IMR-90 (cell line): ENCODE results near the gene CPLX4. TPM values are rescaled to one million over a fixed set of nuclear protein-coding genes. Genes with fewer than 3 reads are reported as not detected.

Source experiments
- ATAC-seq: fragments of 200-7000 bp; cut with Tn5 transposase; 2 replicates; pipeline ENCODE4 v1.9.1; 2020; ENCODE audit warnings: low read depth, mild to moderate bottlenecking, moderate library complexity
- BruUV-seq: library from RNA; stranded (reverse); fragments of 400-500 nt; replicated peaks from 2 replicates; lab custom pipeline; 2021; lab: Mats Ljungman, UMichigan
- CTCF ChIA-PET: fragments of 300-600 bp; formaldehyde crosslinking; extraction: SDS; loops from one replicate; lab custom pipeline; 2021; ENCODE audit warnings: antibody characterized with exemption; lab: Yijun Ruan, JAX
- POLR2A ChIA-PET: fragments of 300-600 bp; sonication (Branson Sonifier 250); formaldehyde crosslinking; loops from one replicate; lab custom pipeline; 2022; ENCODE audit warnings: antibody characterized with exemption; ENCODE audit not compliant: unreplicated experiment; lab: Charles Lee
- DNase-seq: peaks from one replicate; pipeline ENCODE4 v3.0.0; 2013
- H2AFZ ChIP-seq: replicated peaks from 2 replicates; pipeline ENCODE3; 2013; ENCODE audit warnings: low read length, mild to moderate bottlenecking; ENCODE audit not compliant: poor library complexity
- H2AK5ac ChIP-seq: 2 replicates; pipeline ENCODE4 v1.6.1; 2013; ENCODE audit warnings: low read depth, low read length, inconsistent platforms
- H2AK9ac ChIP-seq: replicated peaks from 2 replicates; pipeline ENCODE3; 2013; ENCODE audit warnings: mild to moderate bottlenecking, low read depth, low read length, moderate library complexity; ENCODE audit not compliant: poor library complexity
- H2BK120ac ChIP-seq: 2 replicates; pipeline ENCODE4 v1.6.1; 2013; ENCODE audit warnings: low read depth, low read length, inconsistent platforms
- H2BK15ac ChIP-seq: 3 replicates; pipeline ENCODE4 v1.6.1; 2013; ENCODE audit warnings: low read depth, low read length, inconsistent platforms
- H2BK20ac ChIP-seq: 2 replicates; pipeline ENCODE4 v1.6.1; 2013; ENCODE audit warnings: low read depth, mild to moderate bottlenecking, inconsistent platforms, low read length, moderate library complexity
- H2BK5ac ChIP-seq: 2 replicates; pipeline ENCODE4 v1.6.1; 2013; ENCODE audit warnings: mild to moderate bottlenecking, low read depth, low read length, inconsistent platforms; ENCODE audit not compliant: poor library complexity, severe bottlenecking
- H3K14ac ChIP-seq: replicated peaks from 2 replicates; pipeline ENCODE4 v1.6.1; 2013; ENCODE audit warnings: low read depth, low read length, inconsistent platforms
- H3K18ac ChIP-seq: 2 replicates; pipeline ENCODE4 v1.6.1; 2013; ENCODE audit warnings: low read depth, low read length, control low read depth
- H3K23ac ChIP-seq: 2 replicates; pipeline ENCODE4 v1.6.1; 2013; ENCODE audit warnings: low read depth, low read length, inconsistent platforms
- H3K27ac ChIP-seq: 2 replicates; pipeline ENCODE4 v1.5.1; 2013; ENCODE audit warnings: mild to moderate bottlenecking, control low read depth, low read length; ENCODE audit not compliant: insufficient read depth
- H3K27me3 ChIP-seq: 2 replicates; pipeline ENCODE4 v1.6.1; 2013; ENCODE audit warnings: low read length; ENCODE audit not compliant: control insufficient read depth, insufficient read depth
- H3K36me3 ChIP-seq: 2 replicates; pipeline ENCODE4 v1.6.1; 2013; ENCODE audit warnings: low read length, mixed read lengths; ENCODE audit not compliant: control insufficient read depth, insufficient read depth
- H3K4ac ChIP-seq: 2 replicates; pipeline ENCODE4 v1.6.1; 2013; ENCODE audit warnings: low read depth, low read length, inconsistent platforms
- H3K4me1 ChIP-seq: 2 replicates; pipeline ENCODE4 v1.6.1; 2013; ENCODE audit warnings: low read length, mixed read lengths; ENCODE audit not compliant: control insufficient read depth, insufficient read depth
- H3K4me2 ChIP-seq: 2 replicates; pipeline ENCODE4 v1.6.1; 2013; ENCODE audit warnings: low read depth, mild to moderate bottlenecking, control low read depth, low read length, moderate library complexity
- H3K4me3 ChIP-seq: 2 replicates; pipeline ENCODE4 v1.5.1; 2013; ENCODE audit warnings: low read depth, mild to moderate bottlenecking, control low read depth, low read length, moderate library complexity; ENCODE audit not compliant: insufficient read depth
- H3K56ac ChIP-seq: 2 replicates; pipeline ENCODE4 v1.6.1; 2013; ENCODE audit warnings: low read length, inconsistent platforms; ENCODE audit not compliant: insufficient read depth; ENCODE audit errors: extremely low read depth
- H3K79me1 ChIP-seq, 2 experiments: 2 replicates each; pipeline ENCODE4 v1.6.1; 2013; ENCODE audit warnings: low read length in 2 of 2, inconsistent platforms in 1 of 2, low read depth in 1 of 2
- H3K9ac ChIP-seq: 2 replicates; pipeline ENCODE4 v1.6.1; 2013; ENCODE audit warnings: low read depth, low read length, control low read depth
- H3K9me1 ChIP-seq: 2 replicates; pipeline ENCODE4 v1.6.1; 2013; ENCODE audit warnings: low read length, inconsistent platforms; ENCODE audit not compliant: insufficient read depth
- H3K9me3 ChIP-seq: 2 replicates; pipeline ENCODE4 v1.6.1; 2013; ENCODE audit warnings: low read length; ENCODE audit not compliant: control insufficient read depth, insufficient read depth
- H4K20me1 ChIP-seq: 2 replicates; pipeline ENCODE4 v1.6.1; 2013; ENCODE audit warnings: low read length, inconsistent platforms; ENCODE audit not compliant: insufficient read depth
- H4K5ac ChIP-seq: 2 replicates; pipeline ENCODE4 v1.6.1; 2013; ENCODE audit warnings: mild to moderate bottlenecking, low read depth, low read length, control low read depth
- H4K8ac ChIP-seq, 2 experiments: 2 replicates each; pipeline ENCODE4 v1.6.1; 2013; ENCODE audit warnings: low read depth in 2 of 2, low read length in 2 of 2, control low read depth in 1 of 2, inconsistent platforms in 1 of 2
- H4K91ac ChIP-seq: 2 replicates; pipeline ENCODE4 v1.6.1; 2013; ENCODE audit warnings: low read depth, low read length, inconsistent platforms; ENCODE audit not compliant: insufficient read depth
- FOS ChIP-seq: fragments of 150-350 bp; IDR thresholded peaks from 2 replicates; pipeline ENCODE4 v1.6.1; 2016; ENCODE audit warnings: low read depth, low read length
- MXI1 ChIP-seq: IDR thresholded peaks from 2 replicates; pipeline ENCODE4 v1.6.1; 2012; ENCODE audit warnings: low read depth, mild to moderate bottlenecking, low read length, moderate library complexity, borderline replicate concordance
- NFE2L2 ChIP-seq: fragments of 150-350 bp; IDR thresholded peaks from 2 replicates; pipeline ENCODE4 v1.6.1; 2016; ENCODE audit warnings: low read depth, mild to moderate bottlenecking, low read length
- POLR2A ChIP-seq: IDR thresholded peaks from 2 replicates; pipeline ENCODE4 v1.6.1; 2012; ENCODE audit warnings: mild to moderate bottlenecking, low read depth, low read length
- SMC3 ChIP-seq: fragments of 150-350 bp; IDR thresholded peaks from 2 replicates; pipeline ENCODE4 v1.6.1; 2016; ENCODE audit warnings: low read depth, mild to moderate bottlenecking, antibody characterized with exemption, low read length, moderate library complexity
- WGBS, 2 experiments: methylation state at CpG; one replicate each; pipeline versions ENCODE4 v1.1.5 to v1.1.7; 2013; ENCODE audit warnings: missing lambda C conversion rate in 2 of 2; ENCODE audit not compliant: insufficient read length in 1 of 2; ENCODE audit errors: extremely low coverage in 2 of 2; 5-methylcytosine and 5-hydroxymethylcytosine counted together
- dilution Hi-C: fragments of 300-500 bp; cut with HindIII; formaldehyde crosslinking; loops from one replicate; pipeline ENCODE4 v1.14.3; 2018; ENCODE audit warnings: low sequenced_read_pairs; ENCODE audit not compliant: unreplicated experiment
- in situ Hi-C: fragments of 300-500 bp; cut with MboI; formaldehyde crosslinking; loops from 3 replicates; pipeline ENCODE4 v1.14.3; 2019; ENCODE audit warnings: low sequenced_read_pairs, inconsistent platforms, mixed read lengths
- intact Hi-C: fragments of 100-400 bp; cut with micrococcal nuclease; formaldehyde crosslinking; loops from 2 replicates; pipeline ENCODE4 v1.10.0; 2022
- polyA plus RNA-seq, 3 experiments: library from polyadenylated mRNA; depleted of rRNA; stranded (reverse); fragments of >200 nt; gene quantifications; 2 replicates each; pipeline ENCODE4 v1.2.3, GENCODE V29; 2012; ENCODE audit warnings: low replicate concordance in 1 of 3
- total RNA-seq: library from RNA; depleted of rRNA; stranded (reverse); fragments of >200 nt; gene quantifications from 2 replicates; pipeline ENCODE4 v1.2.3, GENCODE V29; 2012
- TF ChIP-seq, protein P1 (sequence below): fragments of 150-350 bp; IDR thresholded peaks from 2 replicates; pipeline ENCODE4 v1.6.1; 2016; ENCODE audit warnings: low read depth, mild to moderate bottlenecking, low read length, moderate library complexity, borderline replicate concordance

The CPLX4 gene
- total and polyA plus RNA-seq, 2 of the 4 experiments (the other 2 are of a cell fraction) = not detected

DNA sequence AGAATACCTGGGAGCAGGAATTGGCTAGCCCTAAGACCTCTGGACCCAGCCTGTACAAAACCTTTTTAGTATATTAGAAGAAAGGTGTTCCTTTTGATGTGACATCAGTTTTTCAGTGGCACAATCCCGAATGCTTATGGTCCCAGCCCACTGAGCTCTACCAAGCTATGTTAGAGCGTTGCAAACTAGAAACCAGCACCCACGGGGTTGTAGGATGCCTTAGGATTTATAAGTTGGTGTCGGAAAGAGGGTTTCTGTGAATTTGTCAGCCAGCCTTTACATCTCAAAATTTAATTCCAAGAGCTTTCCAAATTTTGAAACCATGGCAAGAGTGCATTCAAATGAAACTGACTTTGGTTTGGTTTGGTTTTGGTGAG is 41.1 kb upstream of the CPLX4 start:
- Histone ChIP-seq H3K4me3 (peak overlapping the region; percentile 62), H2BK20ac (no peak overlapping the region), H2AFZ (peak overlapping the region; percentile 83), H3K79me1 (peaks cover 19 to 34% of the 10 kb centered on the region in 2 experiments; a peak in 3 of 4 replicates), H3K9ac (peak overlapping the region; percentile 40), H3K4me1 (no peaks in the 10 kb centered on the region; the same call in 1 of the 2 replicates), H4K8ac (peak overlapping the region in 1 of 2 experiments; percentile 35; a peak in 1 of 4 replicates), H4K91ac (no peak overlapping the region), H3K23ac (peak overlapping the region; percentile 35; the same call in 1 of the 2 replicates), H2AK9ac (peak overlapping the region; percentile 7), H3K36me3 (peaks cover 5% of the 10 kb centered on the region), H3K4me2 (peak overlapping the region; percentile 96), H2BK15ac (no peak overlapping the region), H2BK5ac (no peak overlapping the region), H3K14ac (no peak overlapping the region), H3K4ac (no peak overlapping the region), H4K20me1 (peaks cover 27% of the 10 kb centered on the region; the same call in 1 of the 2 replicates), H4K5ac (no peak overlapping the region), H3K9me3 (no peaks in the 10 kb centered on the region), H3K27ac (no peak overlapping the region), H2BK120ac (no peak overlapping the region), H3K9me1 (no peaks in the 10 kb centered on the region), H2AK5ac (no peak overlapping the region), H3K18ac (no peak overlapping the region), H3K27me3 (peaks cover 7% of the 10 kb centered on the region), H3K56ac (no peak overlapping the region)
- BruUV-seq = no TSS peak
- DNase-seq = no peak
- peak; percentile 2 for ATAC-seq
- TF ChIP-seq SMC3 (no peak), MXI1 (no peak), NFE2L2 (no peak), POLR2A (no peak), FOS (no peak)
- TF ChIP-seq, protein P1, sequence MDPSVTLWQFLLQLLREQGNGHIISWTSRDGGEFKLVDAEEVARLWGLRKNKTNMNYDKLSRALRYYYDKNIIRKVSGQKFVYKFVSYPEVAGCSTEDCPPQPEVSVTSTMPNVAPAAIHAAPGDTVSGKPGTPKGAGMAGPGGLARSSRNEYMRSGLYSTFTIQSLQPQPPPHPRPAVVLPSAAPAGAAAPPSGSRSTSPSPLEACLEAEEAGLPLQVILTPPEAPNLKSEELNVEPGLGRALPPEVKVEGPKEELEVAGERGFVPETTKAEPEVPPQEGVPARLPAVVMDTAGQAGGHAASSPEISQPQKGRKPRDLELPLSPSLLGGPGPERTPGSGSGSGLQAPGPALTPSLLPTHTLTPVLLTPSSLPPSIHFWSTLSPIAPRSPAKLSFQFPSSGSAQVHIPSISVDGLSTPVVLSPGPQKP = no peak
- POLR2A ChIA-PET = no interaction called here
- intact Hi-C loops (loop anchor here (5.0 kb wide), 1 partner anchor 463 kb away; no protein-coding TSS in a partner anchor), dilution Hi-C loops (no loop called here), in situ Hi-C loops (no loop called here)
- no CpG with 5 or more reads among the region's 4 CpGs for WGBS, 2 experiments
- CTCF ChIA-PET = interaction anchor here (0.6 to 1.5 kb wide), 5 partner anchors 8 to 69 kb away, joined by 3 to 6 read pairs (median 5); no protein-coding TSS in a partner anchor
